Fibroblast of skin of right quadriceps (primary cell): Measurements from ENCODE around the gene PRAF2.

ENCODE experiments used
- DNase-seq: peaks from one replicate; pipeline ENCODE4 v3.0.0-alpha.2; 2013

PRAF2 gene

DNA sequence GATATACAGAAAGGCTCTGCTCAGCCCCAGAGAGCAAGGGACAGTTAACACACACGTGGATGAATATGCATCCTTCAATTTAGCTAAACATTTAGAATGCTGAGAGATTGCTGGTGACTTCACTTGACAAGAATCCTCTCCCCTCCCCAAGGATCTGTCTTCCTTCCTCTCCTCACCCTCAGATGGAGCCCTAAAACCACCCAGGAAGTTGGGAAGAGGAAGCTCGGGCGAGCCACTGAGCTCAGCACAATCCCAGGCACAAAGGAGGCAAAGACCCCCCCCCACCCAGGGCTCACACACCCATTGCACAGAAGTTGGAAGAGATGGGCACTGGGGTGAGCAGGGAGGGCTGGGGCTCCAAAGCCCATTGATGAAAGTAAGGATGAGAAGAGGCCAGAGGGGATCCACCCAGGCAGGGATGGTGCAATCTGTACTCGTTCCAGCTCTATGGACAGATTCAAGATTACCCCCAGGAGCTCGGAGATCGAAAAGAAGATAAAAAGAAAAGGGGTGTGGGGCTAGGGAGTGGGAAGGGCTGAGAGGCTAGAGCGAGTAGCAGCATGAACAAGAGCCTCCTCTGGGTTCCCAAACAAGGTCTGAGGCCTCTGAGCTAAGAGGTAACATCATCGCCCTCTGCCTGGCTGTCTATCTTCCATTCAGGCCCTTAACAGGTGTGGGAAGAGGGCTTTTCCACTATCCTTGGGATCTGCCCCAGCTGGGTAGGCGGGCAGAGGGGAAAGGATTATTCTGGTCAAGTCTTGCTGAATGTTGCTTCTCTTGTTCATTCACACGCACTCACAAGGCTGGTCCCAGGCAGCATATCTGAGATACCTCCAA is 31.8 kb downstream of the PRAF2 start:
- peak; percentile 82 for DNase-seq

DNA sequence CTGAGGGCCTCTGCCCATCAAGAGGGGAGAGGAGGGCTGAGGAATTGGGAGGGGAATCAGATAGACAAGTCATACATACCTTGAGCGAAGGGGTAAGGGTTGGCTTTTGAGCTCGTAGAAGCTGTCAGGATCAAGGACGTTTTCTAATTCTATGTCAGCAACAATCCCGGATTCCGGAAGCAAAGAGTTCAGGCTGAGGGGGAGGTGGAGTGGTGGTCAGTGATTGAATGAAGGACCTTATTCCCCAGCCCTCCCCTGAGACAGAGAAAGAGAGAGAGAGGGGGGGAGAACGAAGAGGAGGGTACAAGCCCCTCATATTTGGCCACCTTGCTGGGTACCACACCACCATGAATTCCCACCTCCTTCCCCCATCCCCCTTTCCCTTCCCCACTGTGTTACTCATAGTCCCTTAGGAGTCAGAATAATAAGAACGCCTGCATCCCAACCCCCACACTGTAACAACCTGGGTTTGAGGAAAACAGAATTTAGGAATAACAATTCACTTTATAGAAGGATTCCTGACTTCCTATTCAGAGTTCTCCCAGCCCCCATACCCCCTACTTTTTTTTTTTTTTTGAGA is 33.3 kb downstream of the PRAF2 start:
- peak; percentile 70 for DNase-seq

DNA sequence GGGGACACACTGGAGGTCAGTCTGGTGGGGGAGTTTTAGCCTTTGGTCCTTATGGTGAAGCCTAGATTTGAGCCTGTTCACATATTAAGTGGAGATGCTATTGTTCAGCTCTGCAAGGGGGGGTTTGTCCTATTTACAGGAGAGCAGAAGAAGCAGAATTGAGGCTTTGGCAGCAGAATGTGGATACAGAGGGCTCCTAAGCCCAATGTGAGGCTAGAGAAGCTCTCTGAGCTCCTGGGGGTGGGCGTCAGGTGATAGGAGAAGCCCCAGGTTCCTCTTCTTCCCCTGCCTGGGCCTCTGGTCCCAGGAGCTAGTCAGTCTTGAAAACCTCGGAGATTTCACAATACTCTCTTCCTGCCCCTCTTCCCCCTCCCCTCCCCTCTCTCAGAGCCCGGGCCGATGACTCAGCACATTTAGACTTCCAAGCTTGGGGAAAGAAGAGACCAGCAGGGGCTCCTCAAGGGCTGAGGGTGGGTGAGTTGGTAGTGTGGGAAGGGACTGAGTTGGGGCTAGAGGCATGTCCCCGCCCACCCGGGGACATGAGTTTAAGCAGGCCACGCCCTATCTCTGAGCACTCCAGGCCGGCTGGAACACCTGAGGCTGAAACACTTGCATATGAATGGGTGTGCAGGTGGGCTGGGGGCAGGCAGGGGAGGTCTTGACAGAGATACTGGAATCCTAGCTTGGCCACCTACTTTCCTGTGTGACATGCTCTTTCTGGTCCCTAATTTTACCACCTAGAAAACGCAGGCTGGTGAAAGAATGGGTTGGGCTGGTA is 34.0 kb downstream of the PRAF2 start:
- DNase-seq = peak; percentile 97

DNA sequence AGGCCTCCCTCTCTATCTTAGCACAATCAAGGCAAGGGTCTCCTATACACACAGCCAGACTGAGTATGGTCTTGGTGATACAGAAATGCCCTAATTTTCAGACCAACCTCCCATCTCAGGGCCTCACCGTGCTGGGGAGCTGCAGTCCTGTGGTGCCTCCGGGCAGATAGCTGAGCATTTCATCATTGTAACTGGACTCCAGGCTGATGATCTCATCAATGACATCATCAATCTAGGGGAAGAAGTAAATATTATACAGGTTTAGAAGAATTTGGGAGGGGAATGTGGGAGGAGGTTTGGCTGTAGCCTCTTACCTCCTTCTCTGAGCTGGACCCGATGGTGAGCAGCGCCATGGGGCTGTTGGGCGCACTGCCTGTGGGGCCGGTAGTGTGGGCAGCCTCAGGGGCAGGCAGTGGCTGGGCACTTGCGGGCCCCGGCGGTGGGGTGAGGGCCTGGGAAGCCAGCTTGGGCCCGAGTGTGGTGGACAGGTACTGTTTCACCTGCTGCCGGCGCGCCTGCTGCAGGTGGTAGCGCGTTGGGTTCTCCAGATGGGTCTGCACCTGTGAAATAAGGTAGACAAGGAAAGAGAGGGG is 35.8 kb downstream of the PRAF2 start:
- DNase-seq = peak; percentile 34

DNA sequence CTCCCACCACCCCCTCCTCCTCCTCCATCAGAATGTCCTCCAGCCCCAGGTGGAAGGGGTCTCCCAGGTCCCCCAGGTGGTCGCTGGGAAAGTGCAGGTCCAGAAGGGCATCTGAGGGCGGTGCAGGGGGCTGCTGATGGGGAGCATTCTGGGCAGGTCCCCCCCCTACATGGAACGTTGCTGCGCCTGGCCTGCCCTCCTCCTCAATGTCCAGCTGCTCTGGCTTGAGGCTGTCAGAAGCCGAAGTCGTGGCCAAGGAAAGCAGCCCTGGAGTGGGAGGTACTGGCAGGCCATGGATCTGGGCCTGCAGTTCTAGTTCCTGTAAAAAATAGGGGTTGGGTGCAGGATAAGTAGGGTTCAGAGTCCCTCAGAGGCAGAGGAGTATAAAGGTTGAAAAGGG is 43.5 kb downstream of the PRAF2 start:
- DNase-seq = no peak

DNA sequence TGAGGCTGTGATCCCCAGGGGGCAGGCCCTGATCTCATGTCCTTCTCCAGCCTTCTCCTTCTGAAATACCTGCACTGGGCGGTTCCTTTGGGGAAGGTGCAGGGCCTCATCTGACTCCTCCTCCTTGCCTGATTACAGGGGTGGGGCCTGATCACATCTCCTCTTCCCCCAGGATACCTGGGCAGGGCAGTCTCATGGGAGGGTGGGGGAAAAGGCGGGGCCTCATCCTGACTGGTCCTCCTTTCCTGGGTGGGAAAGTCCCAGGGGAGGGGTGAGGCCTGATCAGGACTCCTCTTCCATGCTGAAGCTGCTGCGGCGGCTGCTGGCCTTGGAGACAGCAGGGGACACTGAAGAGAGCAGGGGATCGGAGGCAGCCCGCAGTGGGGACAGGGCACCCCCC is 43.9 kb downstream of the PRAF2 start:
- DNase-seq = no peak
